Neural progenitor cell (in vitro differentiated cells): ENCODE measurements around the gene CITED4.

Experiments
- EZH2 ChIP-seq: fragments of 200-600 bp; sonication (generic); IDR thresholded peaks from 2 replicates; pipeline ENCODE4 v1.6.1; 2017; ENCODE audit warnings: antibody characterized with exemption, mild to moderate bottlenecking, moderate library complexity
- EZH2phosphoT487 ChIP-seq: fragments of 200-600 bp; sonication (generic); IDR thresholded peaks from 2 replicates; pipeline ENCODE4 v1.6.1; 2017; ENCODE audit warnings: antibody characterized with exemption
- TF ChIP-seq, protein P1 (sequence below): fragments of 200-600 bp; sonication (generic); IDR thresholded peaks from 2 replicates; pipeline ENCODE4 v1.5.1; 2017; ENCODE audit warnings: antibody characterized with exemption, mild to moderate bottlenecking

DNA sequence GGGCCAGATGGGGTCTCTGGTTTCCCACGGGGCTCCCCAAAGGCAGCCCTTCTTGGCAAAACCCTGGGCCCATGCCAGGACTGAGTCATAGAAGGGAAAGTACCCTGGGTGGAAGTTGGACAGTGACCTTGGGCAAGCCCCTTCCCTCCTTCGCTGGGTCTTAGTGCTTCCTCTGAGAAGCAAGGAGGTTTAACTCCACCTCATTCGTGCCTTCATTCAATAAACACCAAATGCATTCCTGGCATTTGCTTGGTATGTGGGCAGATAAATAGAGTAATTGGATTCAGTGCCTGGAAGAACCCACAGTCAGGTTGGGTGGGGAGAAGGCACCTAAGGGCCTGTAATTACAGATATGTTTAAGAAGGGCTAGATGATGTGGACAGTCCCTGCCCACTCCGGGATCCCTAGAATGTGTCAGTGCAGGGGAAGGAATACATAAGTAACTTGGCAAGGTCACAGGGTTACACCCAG lies 36.3 kb upstream of the CITED4 start:
- TF ChIP-seq, protein P1, sequence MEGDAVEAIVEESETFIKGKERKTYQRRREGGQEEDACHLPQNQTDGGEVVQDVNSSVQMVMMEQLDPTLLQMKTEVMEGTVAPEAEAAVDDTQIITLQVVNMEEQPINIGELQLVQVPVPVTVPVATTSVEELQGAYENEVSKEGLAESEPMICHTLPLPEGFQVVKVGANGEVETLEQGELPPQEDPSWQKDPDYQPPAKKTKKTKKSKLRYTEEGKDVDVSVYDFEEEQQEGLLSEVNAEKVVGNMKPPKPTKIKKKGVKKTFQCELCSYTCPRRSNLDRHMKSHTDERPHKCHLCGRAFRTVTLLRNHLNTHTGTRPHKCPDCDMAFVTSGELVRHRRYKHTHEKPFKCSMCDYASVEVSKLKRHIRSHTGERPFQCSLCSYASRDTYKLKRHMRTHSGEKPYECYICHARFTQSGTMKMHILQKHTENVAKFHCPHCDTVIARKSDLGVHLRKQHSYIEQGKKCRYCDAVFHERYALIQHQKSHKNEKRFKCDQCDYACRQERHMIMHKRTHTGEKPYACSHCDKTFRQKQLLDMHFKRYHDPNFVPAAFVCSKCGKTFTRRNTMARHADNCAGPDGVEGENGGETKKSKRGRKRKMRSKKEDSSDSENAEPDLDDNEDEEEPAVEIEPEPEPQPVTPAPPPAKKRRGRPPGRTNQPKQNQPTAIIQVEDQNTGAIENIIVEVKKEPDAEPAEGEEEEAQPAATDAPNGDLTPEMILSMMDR, result no peak
- TF ChIP-seq EZH2 (no peak), EZH2phosphoT487 (no peak)
